KG1 (cell line): ENCODE measurements around the gene ZNF32.

Source experiments
- DNase-seq: peaks from one replicate; lab custom pipeline; 2025; lab: John Stamatoyannopoulos, UW

The ZNF32 gene

DNA sequence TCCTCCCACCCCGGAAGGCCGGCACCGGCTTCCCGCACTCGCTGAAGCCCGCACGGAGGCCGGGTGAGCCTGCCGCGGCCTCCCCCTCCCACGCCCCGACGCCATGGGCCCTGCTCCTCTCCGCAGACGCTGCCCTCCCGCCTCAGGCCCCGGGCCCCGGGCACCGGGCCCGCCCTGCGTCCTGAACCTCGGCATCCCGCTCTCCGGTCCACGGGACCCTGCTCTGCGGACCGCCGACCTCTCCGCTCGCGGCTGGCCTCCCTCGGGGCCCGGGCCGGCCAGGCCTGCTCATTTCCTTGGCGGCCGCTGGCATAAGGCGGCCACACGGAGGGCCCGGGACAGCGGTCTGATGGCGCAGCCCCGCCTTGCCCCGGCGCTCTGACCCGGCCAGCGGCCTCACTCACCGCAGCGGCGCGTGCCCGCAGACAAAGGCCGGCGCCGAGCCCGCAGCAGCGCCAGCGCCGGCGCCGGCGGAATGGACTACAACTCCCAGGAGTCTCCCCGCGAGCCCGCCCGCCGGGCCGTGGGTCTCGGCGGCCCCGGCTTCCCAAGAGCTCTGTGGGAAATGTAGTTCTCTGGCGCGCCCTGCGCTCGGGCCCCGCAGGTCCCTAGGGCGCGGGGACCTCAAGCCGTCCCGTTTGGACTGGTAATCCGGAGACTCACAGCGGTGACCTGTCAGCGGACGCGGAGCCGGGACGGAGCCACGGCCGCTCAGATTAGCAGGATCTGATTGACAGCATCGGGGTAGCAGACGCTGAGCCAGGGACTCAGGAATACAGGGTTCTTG lies at the start of gene ZNF32:
TSS of gene ZNF32 (minus strand) at position 484 of the 787 bp plus-strand sequence. CDS start 2,748 bp downstream, outside the sequence.
- DNase-seq = peak; percentile 59

GRCh38 chr10:43698156-43698555 lies 49.5 kb upstream of the ZNF32 start:
- DNase-seq = no peak

DNA sequence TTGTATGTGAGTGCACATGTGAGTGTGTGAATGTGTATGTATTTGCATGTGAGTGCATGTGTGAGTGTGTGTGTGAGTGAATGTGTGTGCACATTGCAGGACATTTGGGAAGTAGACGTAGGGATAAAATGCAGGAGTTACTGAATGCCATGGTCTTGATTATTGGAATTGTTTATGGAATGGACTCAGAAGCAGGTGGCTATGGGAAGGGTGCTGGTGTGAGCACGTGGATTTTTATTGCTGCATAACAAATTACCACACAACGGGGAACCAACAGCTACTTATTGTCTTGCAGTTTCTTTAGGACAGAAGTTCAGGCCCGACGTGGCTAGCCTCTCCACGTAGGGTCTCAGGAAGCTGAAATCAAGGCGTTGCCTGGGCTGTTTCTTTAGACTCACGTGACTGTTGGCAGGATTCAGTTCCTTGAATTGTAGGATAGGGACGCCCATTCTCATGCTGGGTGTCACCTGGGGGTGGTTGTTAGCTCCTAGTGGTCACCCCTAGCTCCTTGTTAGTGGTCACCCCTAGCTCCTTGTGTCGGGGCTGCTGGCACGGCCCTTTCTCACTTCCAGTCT lies 48.3 kb upstream of the ZNF32 start:
- no peak for DNase-seq

DNA sequence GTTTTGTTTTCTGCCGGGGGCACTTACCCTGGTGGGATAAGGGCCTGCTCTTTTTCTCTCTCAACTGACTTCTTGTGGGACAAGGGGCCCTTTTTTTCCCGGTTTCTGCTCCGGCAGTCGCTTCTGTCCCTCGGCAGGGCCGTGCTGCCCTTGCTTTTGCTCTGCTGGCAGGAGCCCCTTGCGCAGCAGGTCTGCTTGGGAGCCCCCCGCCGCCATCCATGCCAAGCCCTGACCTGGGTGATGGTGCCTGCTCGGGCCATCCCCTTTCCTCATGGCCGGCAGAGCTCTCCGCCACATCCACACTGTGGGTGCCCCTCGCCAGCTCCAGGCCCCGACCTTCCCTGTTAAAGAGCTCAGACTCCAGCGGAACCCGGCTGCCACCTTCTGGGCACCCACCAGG lies 47.0 kb upstream of the ZNF32 start:
- DNase-seq = no peak

GRCh38 chr10:43695321-43695720 lies 46.6 kb upstream of the ZNF32 start:
- no peak for DNase-seq

DNA sequence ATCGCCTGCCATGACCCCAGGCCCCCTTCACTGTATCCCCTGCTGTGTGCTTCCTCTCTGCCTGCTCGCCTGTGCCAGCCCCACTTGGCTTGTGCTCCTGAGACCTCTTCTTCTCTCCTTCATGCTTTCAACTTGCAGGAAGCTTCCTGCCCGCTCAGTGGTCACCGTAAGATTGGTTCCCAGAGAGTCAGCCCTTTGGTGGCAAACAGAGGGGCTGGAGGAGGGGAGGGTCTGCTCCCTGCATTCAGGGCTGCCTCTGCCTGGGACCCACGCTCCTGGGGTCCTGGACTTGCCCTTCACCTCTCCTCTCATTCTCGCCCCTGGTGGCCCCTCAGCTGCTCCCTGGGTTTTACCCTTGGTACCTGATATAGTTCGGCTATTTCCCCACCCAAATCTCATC lies 45.8 kb upstream of the ZNF32 start:
- no peak for DNase-seq

GRCh38 chr10:43693602-43694001 lies 44.9 kb upstream of the ZNF32 start:
- DNase-seq = no peak

- DNase-seq = no peak
These were observed 43.6 kb upstream of the ZNF32 start for GRCh38 chr10:43692051-43692825.

- DNase-seq = no peak
These were observed 42.8 kb upstream of the ZNF32 start for GRCh38 chr10:43691485-43691884.

DNA sequence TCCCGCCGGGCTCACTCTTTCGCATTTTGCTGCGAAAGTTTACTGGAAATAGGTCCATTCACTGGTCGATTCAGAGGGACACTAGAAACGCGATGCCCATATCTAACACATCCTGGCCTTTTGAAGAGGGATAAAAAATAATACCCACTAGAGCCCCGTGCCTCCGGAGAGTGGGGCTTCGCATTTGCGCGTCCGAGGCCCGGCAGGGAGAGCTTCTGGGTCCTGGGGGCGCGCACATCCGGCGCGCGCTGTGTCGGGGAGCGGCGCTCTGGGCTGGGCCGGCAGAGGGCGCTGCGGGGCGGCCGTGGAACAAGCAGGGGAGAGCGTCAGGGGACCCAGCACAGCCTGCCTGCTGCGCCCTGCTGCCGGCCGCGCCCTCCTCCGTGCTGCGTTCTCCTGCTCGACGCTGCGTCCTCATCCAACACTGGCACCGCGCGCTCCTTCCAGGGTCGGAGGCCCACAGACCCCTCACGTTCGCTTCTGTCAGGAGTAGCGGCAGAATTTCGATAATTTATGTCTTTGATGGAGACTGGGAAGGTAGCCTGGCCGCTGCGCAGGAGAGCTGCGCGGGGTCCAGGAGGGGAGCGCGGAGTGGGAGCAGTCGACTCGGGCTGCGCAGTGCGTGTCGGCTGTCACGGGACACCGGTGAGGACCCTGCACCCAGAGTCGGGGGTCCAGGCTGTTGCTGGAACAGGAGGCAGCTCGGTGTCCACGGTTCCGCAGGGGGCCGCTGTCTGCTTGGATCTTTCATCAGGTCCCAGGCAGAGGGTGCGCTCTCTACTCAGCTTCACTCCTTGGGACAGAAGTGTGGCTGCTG lies 41.5 kb upstream of the ZNF32 start:
- DNase-seq = peak; percentile 27

GRCh38 chr10:43689618-43689954 lies 40.9 kb upstream of the ZNF32 start:
- DNase-seq = no peak

DNA sequence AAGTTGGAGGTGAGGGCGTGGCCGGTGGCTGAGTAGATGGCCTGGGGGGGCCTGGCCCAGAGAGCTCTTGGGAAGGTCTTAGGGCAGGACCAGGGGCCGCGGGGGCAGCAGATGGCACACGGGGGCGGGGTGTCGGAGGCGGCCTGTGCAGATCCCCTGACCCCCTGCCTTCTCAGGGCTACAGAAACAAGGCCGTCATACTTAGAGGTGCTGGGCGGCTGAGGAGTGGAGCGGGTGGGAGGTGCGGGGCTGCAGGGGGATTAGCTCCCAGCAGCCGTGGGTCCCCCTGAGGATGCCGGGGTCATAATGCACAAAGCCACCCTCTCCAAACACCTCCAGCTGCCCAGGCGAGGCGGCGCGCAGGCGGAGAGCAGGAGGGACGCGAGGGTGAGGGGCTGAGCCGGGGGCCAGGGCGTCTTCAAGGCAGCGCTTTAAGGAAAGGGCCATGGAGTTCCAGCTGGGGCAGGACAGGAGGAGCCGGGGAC lies 40.4 kb upstream of the ZNF32 start:
- no peak for DNase-seq

DNA sequence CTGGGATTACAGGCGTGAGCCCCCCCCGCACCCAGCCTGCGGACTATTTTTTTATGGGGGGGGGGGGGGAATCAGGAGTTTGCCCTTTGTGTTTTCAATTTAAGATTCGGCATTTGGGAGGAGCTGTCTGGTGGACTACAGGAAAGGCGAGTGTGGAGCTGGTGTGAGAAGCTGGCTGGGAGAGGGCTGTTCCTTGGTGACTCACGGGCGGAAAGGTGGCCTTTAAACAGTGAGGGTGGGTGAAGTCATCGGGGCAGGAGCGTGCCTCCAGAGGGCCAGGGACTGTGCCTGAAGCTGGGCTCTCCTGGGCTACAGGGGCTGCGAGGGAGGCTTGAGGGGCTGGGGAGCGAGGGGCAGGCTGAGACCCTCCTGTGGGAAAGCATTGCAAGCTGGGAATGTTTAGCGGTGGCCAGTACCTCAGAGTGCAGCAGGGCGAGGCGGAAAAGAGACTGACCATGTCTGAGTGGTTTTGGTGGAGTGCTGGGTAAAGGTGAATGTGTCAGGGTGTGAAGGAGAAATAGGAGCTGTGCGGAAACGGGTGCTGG lies 39.7 kb upstream of the ZNF32 start:
- no peak for DNase-seq

- no peak for DNase-seq
These were observed 38.7 kb upstream of the ZNF32 start for GRCh38 chr10:43687373-43687772.

DNA sequence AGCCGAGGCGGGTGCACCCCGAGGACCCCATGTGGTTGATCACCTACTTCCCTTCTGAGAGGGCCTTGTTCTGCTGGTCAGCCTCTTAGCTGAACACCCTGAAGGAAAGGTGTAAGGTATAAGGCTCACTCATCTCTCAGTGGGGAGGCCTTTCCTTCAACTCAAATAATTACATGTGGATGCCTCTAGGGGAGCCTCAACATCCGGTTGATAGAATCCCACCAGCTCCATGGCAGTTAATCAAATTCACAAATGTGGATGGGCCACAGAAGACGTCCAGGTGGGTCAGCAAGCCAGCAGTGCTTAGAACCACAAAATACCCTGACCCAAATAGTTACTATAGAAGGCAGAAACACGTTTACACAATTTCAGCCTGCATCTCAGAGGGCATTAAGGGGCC lies 37.7 kb upstream of the ZNF32 start:
- no peak for DNase-seq

DNA sequence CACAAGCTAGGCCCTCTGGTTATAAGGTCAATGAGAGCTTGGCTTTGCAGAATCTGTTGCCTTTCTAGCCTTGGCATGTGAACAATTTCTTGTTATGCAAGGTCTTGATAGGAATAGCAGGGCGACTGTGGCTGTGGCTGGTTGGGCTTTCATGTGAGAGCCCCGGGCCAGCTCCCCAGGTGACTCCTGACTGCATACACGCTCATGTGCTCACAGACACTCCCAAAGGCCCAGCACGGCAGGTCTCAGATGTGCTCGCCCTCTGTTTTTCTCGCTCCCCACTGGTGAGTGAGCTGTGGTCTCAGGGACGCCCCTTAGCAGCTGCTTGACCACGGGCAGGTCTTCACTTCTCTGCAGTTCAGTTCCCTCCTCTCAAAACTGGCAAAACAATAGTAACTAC lies 37.1 kb upstream of the ZNF32 start:
- no peak for DNase-seq

- DNase-seq = no peak
These were observed 35.5 kb upstream of the ZNF32 start for GRCh38 chr10:43684292-43684559.

DNA sequence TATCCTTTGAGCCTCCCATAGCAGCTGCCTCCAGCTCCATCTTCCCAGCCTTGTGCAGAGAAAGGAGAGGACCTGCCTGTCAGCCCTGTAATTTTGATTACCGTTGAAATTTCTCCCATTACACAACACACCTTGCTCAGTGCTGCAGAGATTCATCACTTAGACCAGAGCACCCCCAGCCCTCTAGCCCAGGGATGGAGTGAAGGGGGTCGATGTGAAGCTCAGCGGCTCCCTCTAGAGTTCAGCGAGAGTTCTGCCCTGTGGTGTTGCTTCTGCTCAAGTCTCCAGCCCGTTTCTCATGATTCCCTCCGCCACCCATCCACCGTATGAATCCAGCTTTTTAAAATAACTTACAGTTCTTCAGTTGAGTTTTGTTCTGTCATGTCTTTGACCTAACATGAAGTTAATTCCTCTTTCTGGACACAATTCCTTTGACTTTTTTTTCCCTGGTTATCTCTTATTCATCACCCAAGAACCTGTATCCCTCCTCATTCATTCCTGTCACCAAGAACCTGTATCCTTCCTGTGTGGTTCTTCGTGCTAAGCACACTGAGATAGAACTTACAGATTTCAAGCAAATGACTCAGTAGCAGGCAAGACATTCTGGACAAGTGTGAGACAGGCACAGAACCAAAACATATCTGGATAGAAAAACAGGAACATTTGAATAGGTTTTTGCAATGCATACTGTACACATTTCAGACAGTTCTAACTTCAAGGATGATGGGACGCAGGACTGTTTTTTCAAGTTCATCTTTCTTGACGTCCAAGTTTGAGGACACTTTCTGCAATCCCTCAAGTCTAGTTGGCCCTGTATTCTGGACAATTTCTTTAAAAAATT lies 35.0 kb upstream of the ZNF32 start:
- DNase-seq = no peak

DNA sequence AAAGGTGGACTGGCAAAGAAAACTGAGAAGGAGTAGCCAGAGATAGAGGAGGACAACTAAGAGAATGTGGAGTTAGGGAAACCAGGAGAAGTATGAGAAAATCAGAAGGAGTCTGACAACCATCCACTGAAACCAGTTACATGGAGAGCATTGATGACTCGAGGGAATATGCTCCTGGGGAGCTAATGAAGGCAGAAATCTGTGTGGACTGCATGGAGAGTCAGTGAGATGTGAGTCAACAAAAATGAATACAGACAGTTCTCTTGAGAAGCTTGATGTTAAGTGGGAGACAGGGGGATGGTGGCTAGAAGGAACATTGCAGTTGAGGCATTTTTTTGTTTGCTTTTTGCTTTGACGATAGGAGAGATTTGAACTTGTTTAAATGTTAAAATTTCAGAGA lies 34.3 kb upstream of the ZNF32 start:
- DNase-seq = no peak

- DNase-seq = no peak
These were observed 33.0 kb upstream of the ZNF32 start for GRCh38 chr10:43681721-43682120.

GRCh38 chr10:43681220-43681619 lies 32.5 kb upstream of the ZNF32 start:
- DNase-seq = no peak
